NCI-H82 treated with DMSO at 0.1 percent for 48 hours (cell line): ENCODE measurements around the gene TESMIN.

Source experiments
- DNase-seq: peaks from one replicate; lab custom pipeline; 2025; ENCODE audit not compliant: unreplicated experiment; lab: John Stamatoyannopoulos, UW

Gene TESMIN

GRCh38 chr11:68711114-68711513, 40.2 kb downstream of the TESMIN start:
- DNase-seq: no peak

GRCh38 chr11:68710409-68710808, 40.9 kb downstream of the TESMIN start:
- DNase-seq: no peak

GRCh38 chr11:68709062-68709461, 42.3 kb downstream of the TESMIN start:
- no peak for DNase-seq

GRCh38 chr11:68707527-68707926, 43.8 kb downstream of the TESMIN start:
- no peak for DNase-seq

- no peak for DNase-seq
Measured at GRCh38 chr11:68704887-68705286, 46.4 kb downstream of the TESMIN start.

- DNase-seq: no peak
Measured at GRCh38 chr11:68698993-68699392, 52.3 kb downstream of the TESMIN start.

- DNase-seq: no peak
Measured at GRCh38 chr11:68695531-68695930, 55.8 kb downstream of the TESMIN start.

- DNase-seq: no peak
Measured at GRCh38 chr11:68694431-68695297, 56.7 kb downstream of the TESMIN start.

- DNase-seq: no peak
Measured at GRCh38 chr11:68693484-68693882, 57.8 kb downstream of the TESMIN start.

- no peak for DNase-seq
Measured at GRCh38 chr11:68692871-68693483, 58.3 kb downstream of the TESMIN start.

- no peak for DNase-seq
Measured at GRCh38 chr11:68692115-68692514, 59.2 kb downstream of the TESMIN start.

- no peak for DNase-seq
Measured at GRCh38 chr11:68691402-68691784, 59.9 kb downstream of the TESMIN start.

GRCh38 chr11:68690671-68691401, 60.5 kb downstream of the TESMIN start:
- DNase-seq: no peak

- no peak for DNase-seq
Measured at GRCh38 chr11:68689737-68690625, 61.3 kb downstream of the TESMIN start.

- DNase-seq: no peak
Measured at GRCh38 chr11:68688881-68689280, 62.4 kb downstream of the TESMIN start.

- no peak for DNase-seq
Measured at GRCh38 chr11:68687986-68688385, 63.3 kb downstream of the TESMIN start.

GRCh38 chr11:68687311-68687710, 64.0 kb downstream of the TESMIN start:
- no peak for DNase-seq

GRCh38 chr11:68686486-68686885, 64.8 kb downstream of the TESMIN start:
- DNase-seq: no peak

GRCh38 chr11:68685656-68686380, 65.5 kb downstream of the TESMIN start:
- no peak for DNase-seq
